ENCODE measurements around the gene SPAG7.
A peak's percentile ranks its signal among the peaks of the same experiment; 100 is the strongest.

The SPAG7 gene, protein sequence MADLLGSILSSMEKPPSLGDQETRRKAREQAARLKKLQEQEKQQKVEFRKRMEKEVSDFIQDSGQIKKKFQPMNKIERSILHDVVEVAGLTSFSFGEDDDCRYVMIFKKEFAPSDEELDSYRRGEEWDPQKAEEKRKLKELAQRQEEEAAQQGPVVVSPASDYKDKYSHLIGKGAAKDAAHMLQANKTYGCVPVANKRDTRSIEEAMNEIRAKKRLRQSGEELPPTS

DNA sequence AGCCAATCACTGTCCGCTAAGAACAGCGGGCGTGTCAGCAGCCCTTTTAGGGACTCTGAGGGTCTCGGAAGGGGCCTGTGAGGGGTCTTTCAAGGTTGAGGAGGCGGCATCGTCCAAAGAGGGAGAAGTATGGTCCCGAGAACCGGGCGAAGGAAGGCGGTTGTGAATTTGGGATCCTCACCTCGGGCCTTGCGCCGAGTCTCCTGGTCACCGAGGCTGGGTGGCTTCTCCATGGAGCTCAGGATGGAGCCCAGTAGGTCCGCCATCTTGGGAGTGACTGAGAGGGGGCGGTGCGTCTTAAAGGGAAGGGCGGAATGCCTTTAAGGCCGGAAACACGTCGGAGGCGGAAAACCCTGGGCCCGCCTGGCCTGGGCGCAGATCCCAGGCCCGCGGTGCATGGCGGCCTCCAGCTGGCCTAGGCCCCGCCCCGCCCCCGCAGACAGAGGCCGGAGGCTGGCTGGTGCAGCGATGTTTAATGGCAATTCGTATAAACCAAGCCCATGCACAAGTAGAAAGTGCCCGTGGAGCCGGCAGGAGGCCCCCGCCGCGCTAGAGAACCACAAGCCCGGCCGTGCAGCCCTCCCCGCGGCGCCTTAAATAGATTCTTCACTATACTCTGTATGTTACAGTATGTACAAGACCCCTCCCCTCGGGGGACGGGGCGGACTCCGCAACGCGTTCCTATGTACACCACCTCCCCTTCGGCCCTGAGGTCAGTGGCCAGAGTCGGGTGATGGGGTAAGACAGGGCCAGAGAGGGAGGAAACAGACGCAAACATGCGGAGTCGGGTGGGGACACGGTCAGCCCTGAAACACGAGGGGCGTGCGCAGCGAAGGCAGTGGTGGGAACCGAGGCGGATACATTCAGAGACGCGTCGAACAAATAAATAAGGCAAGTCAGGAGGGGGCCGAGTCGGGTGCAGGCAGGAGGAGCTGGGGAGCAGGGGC is at the start of gene SPAG7:
TSS of gene SPAG7 (minus strand) at position 279 of the 947 bp plus-strand sequence. CDS start at position 266, 13 bp downstream.
- peak; percentile 69 to 94 for DNase-seq

DNA sequence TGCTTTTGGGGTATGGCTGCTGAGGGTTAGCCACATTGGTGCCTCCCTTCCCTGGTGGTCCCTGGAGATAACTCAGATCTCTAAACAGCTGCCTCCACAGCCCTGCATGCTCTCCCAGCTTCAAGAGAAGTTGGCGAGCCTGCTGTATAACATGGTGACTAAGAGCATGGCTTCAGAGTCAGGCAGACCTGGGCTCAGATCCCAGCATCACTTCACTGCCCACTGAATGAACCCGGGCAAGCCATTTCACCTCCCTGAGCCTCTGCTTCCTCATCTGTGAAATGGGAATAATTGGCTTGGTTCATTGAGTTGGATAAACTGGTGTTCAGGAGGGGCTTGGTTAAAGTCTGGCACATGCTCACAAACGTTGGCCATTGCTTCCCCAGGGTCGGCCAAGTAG is 46.7 kb upstream of the SPAG7 start:
- no peak for DNase-seq

DNA sequence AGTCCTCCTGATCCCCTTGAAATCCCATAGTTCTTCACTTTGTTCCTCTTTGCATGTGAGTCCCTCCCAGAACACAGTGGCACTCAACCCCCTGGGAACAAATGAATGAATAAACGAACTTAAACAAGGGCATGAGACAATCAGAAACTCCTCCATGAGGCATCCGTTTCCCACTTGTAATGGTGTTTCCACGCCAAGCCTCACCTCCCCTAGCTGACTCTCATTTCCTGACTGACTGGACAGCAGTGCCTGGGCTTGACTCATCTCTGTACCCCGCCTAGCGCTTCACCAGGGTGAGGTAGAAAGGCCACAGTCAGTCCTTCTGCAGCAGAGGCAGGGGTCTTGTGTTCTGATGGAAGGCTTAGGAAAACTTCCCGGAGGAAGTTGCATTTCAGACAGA is 44.3 kb upstream of the SPAG7 start:
- no peak for DNase-seq

DNA sequence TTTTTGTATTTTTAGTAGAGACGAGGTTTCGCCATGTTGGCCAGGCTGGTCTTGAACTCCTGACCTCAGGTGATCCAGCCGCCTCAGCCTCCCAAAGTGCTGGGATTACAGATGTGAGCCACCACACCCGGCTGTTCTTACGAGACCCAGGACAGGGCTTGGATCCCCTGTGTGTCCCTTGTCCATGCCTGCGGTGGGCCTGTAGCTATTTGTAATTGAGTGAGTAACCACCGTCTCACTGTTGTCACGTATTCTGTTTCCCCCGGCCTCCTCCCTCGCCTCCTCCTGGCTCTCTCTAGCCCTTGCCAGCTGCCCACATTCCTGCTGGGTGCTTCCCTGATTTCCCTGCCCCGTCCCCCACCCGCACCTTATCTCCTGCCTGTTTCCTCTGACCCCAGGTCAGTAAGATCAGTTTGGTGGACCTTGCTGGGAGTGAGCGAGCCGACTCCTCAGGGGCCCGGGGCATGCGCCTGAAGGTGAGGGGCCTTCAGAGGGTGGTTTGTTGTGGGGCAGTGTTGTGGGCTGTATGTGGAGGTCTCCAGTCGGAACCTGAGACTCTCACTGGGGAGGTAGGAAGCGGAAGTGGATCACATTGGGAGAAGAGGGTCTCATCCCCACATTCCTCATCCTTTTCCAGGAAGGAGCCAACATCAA is 35.7 kb upstream of the SPAG7 start:
- no peak for DNase-seq

DNA sequence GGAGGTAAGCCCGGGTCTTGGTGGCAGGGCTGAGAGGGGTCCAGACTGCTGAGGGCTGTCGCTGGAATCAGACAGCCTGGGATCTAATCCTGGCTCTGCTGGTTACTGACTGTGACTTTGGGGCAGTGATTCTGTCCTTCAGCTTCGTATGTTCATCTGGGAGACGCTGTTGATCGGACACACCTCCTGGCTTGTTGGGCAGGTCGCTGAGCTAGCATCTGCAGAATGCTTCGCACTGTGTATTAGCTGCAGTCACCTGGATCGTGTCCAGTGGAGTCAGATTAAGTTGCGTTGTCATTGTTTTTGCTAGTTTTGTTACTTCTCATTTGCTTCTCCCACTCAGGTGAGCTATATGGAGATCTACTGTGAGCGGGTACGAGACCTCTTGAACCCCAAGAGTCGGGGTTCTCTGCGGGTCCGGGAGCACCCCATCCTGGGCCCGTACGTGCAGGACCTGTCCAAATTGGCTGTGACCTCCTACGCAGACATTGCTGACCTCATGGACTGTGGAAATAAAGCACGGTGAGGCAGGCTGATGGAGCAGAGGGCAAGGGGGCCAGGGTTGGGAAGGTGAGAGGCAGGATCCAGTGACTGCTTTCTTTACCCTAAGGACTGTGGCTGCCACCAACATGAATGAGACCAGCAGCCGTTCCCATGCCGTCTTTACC is 34.6 kb upstream of the SPAG7 start:
- DNase-seq, result no peak

DNA sequence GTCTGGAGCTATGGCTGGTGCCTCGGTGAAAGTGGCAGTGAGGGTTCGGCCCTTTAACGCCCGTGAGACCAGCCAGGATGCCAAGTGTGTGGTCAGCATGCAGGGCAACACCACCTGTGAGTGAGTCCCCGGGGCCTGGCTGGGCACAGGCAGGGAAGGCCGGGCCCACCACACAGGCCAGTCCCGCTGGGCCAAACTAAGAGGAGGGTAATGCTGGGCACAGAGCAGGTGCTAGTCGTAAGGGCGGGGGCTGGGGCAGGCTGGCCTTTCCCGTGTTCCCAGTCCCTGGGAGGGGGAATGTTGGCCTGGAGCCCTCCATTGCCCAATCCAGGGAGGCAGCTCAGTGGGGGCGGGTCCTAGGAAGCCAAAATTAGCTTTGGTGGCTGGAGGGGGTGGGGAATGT is 32.6 kb upstream of the SPAG7 start:
- DNase-seq, result no peak

DNA sequence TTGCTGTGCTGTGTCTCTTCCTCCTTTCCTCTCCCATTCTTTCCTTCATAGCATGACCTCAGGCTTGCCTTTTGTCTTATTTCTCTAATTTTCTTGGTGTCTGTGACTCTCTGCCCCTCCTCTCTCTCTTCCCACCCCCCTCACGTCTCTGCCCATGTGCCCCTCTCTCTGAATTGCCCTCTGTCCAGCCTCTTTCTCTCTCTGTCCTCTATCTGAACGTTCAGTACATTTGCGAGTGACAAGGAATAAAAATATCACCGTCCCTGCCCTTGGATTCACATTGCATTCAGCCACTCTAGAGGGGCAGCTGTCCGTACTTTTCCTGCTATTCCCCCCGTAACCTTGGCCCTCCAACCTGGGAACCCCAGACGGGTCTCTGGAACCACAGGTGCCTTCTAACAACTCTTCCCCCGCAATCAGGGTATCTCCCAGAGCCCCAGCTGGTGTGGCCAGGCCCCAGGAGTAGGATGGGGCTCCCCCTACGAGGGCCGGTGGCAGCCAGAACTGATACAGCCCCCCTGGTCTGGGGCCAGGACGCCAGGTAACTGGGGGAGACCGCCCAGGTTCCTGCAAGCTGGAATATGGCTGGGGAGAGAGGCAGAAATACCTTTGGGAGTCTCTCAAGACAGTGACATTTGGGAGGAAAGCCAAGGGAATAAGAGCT is 31.9 kb upstream of the SPAG7 start:
- DNase-seq, result no peak

DNA sequence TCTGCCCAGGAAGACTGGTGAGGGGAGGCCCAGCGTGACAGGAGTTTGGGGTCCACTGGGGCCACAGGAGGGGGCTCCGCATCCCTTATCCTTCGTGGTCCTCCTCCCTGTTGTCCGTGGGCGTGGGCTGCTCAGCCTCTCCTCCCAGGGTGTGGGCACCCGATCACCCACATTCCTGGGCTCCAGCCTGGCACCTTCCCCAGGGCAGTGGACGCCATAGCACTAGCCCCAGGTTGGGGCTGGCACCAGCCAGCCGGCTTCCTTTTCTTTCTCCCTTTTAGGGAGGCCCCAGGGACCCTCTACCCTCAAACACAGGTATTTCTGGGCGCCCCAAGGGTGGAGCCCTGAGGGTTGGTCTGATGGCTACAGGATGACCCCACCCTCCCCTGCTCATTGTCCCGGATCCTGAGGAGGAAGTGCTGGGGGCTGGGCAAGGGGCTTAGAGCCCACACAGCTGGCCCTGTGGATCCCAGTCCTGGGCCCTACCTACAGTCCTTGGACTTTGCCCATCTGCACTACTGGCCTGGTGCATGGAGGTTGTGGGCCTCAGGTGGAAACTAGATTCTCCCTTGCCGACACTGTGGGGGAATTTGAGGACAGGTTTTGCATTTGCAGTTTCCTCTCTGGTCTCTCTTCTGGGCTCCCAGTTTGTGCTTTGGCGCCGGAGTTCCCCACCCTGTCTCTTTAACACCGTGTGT is 31.3 kb upstream of the SPAG7 start:
- no peak for DNase-seq

DNA sequence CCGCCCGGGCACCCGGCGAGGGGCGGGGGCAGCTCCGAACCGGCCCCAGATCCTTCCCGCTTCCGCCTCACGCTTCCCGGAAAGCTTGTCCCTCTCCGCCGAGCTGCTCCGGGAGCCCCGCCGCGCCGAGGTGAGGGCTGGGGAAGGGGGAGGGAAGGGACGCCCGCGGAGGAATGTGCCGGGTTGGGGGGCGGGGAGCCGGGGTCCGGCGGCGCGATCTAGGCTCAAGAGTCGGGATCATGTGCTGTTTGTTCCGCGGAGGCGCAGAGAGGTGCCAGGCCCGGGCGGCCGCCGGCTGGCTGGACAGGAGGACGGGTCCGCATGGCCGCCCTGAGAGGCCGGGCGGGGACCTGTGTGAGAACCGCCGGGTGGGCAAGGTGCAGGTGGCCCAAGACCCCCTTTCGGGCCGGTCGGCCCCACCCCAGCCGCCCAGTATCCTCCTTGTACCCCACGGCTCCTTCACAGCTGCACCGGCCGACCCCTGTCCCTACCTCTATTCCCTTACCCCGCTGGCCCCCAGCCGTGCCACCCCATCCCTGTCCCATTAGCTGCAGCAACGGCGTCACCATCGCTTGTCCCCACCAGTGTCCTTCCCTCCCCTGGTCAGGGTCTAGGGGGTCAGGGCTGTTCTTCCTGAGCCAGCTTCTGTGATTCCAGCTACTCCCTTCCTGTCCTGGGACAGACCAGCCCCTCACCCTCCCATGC is 30.6 kb upstream of the SPAG7 start:
- DNase-seq, result no peak

DNA sequence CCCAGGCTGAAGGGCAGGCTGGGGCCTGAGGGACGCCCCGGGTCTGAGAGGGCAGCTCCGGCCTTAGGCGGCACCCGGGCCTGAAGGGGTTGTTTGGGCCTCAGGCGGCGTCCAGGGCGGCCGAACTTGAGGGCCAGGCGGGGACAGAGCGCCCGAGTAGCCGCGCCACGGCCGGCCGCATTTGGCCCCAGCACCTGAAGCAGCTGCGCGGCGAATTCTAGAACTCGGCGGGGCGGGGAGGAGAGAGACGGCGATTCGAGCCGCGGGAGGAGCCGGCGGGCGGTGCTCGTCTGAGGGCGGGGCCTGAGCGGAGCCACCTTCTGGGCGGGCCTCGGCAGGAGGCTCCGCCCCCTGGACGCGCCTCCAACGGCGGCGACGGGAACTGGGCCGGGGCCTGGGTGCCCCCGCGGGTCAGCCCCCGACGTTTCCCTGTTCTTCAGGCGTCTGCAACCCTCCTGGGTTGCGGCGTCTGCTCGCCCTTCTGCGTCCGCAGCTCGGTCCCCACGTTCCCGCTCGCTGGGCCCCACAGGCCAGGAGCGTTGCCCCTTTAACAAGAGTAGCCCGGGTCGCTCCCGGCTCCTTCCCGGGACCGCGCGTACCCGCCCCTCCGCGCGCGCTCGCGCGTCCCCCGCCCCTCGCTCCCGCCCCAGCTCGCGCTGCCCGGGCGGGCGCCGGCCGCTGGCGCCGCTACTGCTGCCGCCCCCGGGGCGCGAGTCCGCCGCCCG is 29.8 kb upstream of the SPAG7 start, which contains the start of the genes INCA1 and KIF1C:
TSS of gene INCA1 (minus strand) at position 221 of the 725 bp plus-strand sequence. CDS start 3,085 bp downstream, outside the sequence.
TSS of gene KIF1C (plus strand) at position 649 of the 725 bp plus-strand sequence. CDS start 2,297 bp downstream, outside the sequence.
- peak; percentile 68 to 78 for DNase-seq

DNA sequence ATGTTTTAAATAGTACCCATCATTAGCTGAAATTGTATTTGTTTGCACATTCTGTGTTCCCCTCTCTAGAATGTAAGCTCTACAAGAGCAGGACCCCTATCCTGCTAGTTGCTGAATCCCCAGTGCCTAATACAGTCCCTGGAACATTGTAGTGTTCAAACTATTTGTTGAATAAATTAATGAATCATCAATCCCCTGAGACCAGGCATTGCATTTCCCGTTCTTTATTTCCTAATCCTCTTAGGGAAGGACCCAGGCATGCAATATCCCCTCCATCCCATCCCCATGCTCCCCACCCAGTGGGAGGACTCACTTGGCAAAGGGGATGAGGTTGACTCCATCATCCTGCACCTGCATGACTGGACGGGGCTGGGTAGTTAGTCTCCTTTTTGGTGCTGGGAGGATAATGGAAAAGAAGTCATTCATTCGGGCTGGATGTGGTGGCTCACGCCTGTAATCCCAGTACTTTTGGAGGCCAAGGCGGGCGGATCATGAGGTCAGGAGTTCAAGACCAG is 26.5 kb upstream of the SPAG7 start:
- no peak for DNase-seq

DNA sequence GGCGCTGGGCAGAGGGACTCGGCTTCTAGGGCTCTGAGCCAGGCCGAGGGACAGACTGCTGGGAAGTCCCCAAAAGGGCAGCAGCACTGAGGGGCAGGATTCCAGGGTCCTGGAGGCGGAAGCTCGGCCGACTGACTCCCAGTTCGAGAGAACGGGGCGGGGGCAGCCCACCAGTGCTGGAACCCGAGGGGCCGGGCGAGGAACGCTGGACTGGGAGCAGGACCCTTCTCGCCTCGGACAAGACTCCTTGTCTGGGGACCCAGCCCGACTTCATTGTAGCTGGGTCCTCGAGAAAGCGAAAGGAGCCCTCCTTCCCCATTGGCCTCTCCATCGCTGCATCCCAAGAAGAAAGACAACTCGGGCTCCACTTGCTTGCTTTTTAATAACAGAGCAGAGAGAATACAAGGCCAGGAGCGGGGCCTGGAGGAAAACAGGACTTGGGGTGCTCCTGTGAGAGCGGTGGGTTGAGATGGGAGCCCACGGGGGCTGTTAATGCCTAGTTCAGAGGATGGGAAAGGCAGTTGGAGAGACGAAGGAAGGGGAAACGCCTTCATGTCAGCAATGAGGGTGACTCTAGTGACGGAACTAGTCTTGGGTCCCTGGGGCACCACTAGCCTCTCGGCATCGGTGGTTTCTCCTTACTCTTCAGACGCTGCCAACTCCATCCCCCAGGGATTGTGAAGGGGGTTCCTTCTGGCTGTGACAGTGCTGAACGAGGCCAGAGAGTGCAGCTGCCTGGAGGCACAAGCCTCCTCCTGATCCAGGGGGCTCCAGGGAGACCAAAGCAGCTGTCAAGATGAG is 20.4 kb upstream of the SPAG7 start:
- DNase-seq, result no peak

DNA sequence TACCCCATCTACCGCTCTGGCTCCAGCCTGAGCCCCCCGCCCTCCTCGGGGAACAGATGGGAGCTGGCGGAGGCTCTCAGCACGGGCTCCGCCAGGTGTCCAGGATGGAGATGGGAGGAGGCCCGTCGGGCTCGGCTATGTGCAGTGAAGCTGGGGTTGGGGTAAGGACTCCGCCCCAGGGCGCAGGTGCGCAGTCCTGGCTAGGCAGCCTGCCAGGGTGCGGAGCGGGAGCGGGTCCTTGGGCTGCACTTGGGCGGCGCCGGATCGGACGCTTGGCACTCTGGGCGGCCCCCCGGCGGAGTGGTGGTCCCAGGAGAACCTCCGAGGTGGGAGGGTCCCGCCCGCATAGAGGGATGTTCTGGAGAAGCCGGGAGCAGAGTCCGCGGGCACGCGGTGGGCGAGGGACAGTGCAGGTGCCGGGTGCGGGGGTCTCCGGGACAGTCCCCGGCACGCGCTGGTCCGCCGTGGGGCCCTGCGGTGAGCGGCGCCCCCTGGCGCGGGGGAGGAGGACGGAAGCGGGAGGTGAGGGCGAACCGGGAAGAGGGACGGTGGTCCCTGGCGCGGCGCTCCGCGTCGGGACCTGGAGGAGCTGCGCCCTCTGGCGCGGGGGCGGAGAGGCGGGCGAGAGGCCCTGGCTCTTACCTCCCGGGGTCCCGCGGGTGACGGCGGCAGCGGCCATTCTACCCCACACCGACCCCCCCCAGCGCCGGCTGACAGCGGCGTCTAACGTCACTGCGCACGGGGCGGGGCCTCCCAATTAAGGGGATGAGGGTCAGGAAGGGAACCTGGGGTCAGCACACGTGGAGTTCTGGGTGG is 19.5 kb upstream of the SPAG7 start, which contains the start of gene CAMTA2:
TSS of gene CAMTA2 (minus strand) at position 725 of the 816 bp plus-strand sequence. CDS start 1,453 bp downstream, outside the sequence.
- peak; percentile 64 to 77 for DNase-seq

DNA sequence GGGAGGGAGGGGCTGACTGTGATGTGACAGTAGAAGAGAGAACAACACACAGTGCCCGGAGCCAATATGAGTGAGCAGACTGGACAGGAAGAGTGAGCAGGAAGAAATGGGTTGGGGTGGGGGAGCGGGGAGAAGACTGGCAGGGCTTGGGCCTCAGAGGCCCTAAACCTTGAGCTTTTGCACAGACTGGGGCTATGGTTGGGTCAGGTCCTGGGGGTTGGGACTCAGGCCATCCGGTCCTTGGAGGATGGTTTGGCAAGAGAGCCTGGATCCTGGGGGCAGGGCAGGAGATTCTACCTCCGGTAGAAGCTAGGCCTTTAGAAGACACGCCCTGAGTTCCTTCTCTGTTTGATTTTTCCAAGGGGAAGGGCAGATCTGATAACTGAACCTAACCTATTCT is 18.8 kb upstream of the SPAG7 start:
- DNase-seq, result no peak

DNA sequence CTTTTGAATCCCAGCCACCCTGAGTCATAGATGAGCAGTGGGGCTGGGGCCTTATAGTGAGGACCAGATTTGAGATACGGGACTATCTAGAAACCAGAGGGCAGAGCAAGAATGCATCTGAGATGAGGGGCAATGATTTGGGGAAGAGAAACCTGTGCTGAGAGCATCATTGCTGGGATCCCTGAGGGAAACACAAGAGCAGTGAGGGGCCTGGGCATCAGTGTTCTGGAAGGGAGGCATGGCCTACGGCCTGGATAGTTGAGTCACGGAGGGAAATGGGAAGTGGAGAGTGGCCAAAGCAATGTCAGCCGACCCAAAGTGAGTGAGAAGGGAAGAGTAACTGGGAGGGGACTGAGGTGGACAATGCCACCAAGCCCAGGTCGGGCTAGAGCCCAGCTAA is 14.7 kb upstream of the SPAG7 start:
- no peak for DNase-seq

DNA sequence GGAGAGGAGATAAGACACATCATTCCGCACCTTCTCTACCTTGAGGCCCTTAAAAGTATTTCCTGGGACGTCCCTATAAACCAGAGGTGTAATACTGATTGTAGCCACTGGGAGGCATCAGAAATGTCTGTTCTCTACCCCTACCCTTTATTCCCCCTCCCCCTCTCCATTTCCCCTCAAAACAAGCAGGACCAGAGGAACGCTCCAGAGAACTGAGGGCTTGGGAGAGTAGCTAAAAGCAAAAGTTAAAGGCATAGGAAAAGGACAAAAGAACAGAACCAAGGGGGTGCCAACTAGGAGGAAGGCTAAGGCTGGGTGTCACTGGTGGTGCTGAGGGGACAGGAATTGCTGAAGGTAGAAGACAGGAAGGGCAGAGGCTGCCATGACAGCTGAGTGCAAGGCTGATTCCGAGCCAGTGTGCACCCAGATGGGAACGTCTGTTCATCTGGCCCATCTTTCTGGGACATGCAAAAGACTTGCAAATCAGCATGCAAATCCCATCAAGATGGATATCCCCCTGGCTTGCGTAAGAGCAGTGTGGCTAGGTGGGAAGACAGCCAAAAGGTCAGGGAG is 13.1 kb upstream of the SPAG7 start:
- peak in 1 of 2 experiments; percentile 22 for DNase-seq

DNA sequence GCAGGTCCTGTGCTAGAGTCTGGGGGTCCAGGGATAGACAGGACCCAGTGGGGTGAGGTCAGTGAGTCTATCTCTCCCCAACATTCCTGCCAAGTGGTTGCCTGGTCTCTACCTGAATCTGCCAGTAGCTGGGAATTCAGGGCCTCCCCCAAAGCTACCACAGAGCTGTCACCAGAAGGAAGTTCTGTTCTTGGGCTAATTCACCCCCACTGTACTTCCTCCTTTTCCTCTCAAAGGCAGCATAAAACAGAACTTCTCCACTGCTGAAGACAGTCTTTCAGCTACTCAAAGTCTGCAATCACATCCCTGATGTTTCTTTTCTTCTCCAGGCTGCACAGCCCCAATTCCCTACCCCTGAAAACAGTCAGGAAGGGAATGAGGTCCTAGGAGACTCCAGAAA is 11.1 kb upstream of the SPAG7 start:
- DNase-seq, result no peak
